ENCODE results near the gene ABCB10. TPM values are rescaled to one million over a fixed set of nuclear protein-coding genes. Genes with fewer than 3 reads are reported as not detected.

The ABCB10 gene
- total RNA-seq, result 17.1 TPM
- 10 to 100 TPM; 10.5 to 20.0 (median 16.2) TPM for polyA plus RNA-seq

- Mint-ChIP-seq H3K27ac (peak within 1 kb of the TSS; percentile 46 to 95 (median 94)), H3K4me3 (peak within 1 kb of the TSS; percentile 98 to 99 (median 99)), H3K27me3 (no peaks in the 10 kb centered on the region), H3K36me3 (no peaks in the 10 kb centered on the region), H3K9me3 (no peaks in the 10 kb centered on the region), H3K4me1 (peaks cover 8 to 45% (median 28%) of the 10 kb centered on the region in 4 donors)
- H3K27ac ChIP-seq (ENCODE audit: insufficient read depth, low read length, poor library complexity, severe bottlenecking), result peak within 1 kb of the TSS; percentile 61
- H3K27me3 ChIP-seq (ENCODE audit: control insufficient read depth, insufficient read depth, low read length), result no peaks in the 10 kb centered on the region
- no peaks in the 10 kb centered on the region for H3K36me3 ChIP-seq (ENCODE audit: control insufficient read depth, insufficient read depth, low read length)
- peak; percentile 77 to 78 for ATAC-seq (ENCODE audit: low read depth in 2 of 2)
- peak; percentile 74 to 91 (median 81) for DNase-seq
- H3K9me3 ChIP-seq (ENCODE audit: control insufficient read depth in 2 of 2, low read length in 2 of 2), result no peaks in the 10 kb centered on the region
- peaks cover 35% of the 10 kb centered on the region for H3K4me1 ChIP-seq (ENCODE audit: control insufficient read depth, insufficient read depth, low read length, poor library complexity, severe bottlenecking)
- peak within 1 kb of the TSS; percentile 90 for H3K4me3 ChIP-seq (ENCODE audit: low read depth, low read length)
Observed at GRCh38 chr1:229558460-229559335, at the start of gene ABCB10. Gene ABCB10, minus strand, starts transcription at chr1:229558707. Its CDS starts 55 bp downstream, at chr1:229558652.

- no peak overlapping the region for H3K4me3 ChIP-seq (ENCODE audit: low read depth, low read length)
- H3K36me3 Mint-ChIP-seq, result peaks cover 60% of the 10 kb centered on the region
- no peak for ATAC-seq (ENCODE audit: low read depth in 2 of 2)
Observed at GRCh38 chr1:229607370-229607769, 48.9 kb upstream of the ABCB10 start.

GRCh38 chr1:229603371-229604005 is 45.0 kb upstream of the ABCB10 start:
- Histone ChIP-seq H3K9me3 (ENCODE audit: control insufficient read depth in 2 of 2, low read length in 2 of 2) (no peaks in the 10 kb centered on the region), H3K27ac (ENCODE audit: insufficient read depth, low read length, poor library complexity, severe bottlenecking) (no peak overlapping the region), H3K4me3 (ENCODE audit: low read depth, low read length) (no peak overlapping the region), H3K27me3 (ENCODE audit: control insufficient read depth, insufficient read depth, low read length) (no peaks in the 10 kb centered on the region), H3K4me1 (ENCODE audit: control insufficient read depth, insufficient read depth, low read length, poor library complexity, severe bottlenecking) (no peaks in the 10 kb centered on the region), H3K36me3 (ENCODE audit: control insufficient read depth, insufficient read depth, low read length) (peaks cover 76% of the 10 kb centered on the region)
- no peaks in the 10 kb centered on the region for H3K27me3 Mint-ChIP-seq
- ATAC-seq (ENCODE audit: low read depth in 2 of 2), result no peak
- H3K27ac Mint-ChIP-seq, result no peak overlapping the region
- H3K4me1 Mint-ChIP-seq, result peaks cover 0 to 10% (median 2%) of the 10 kb centered on the region in 4 donors
- no peak overlapping the region for H3K4me3 Mint-ChIP-seq
- H3K9me3 Mint-ChIP-seq, result peaks cover 0 to 2% (median 0%) of the 10 kb centered on the region in 7 donors
- DNase-seq, result no peak
- peaks cover 59% of the 10 kb centered on the region for H3K36me3 Mint-ChIP-seq

More at GRCh38 chr1:229607370-229607769, 48.9 kb upstream of the ABCB10 start:
- H3K27ac Mint-ChIP-seq, result no peak overlapping the region
- H3K9me3 Mint-ChIP-seq, result peaks cover 0 to 1% (median 0%) of the 10 kb centered on the region in 7 donors
- H3K36me3 ChIP-seq (ENCODE audit: control insufficient read depth, insufficient read depth, low read length), result peaks cover 90% of the 10 kb centered on the region
- no peak overlapping the region for H3K27ac ChIP-seq (ENCODE audit: insufficient read depth, low read length, poor library complexity, severe bottlenecking)
- no peaks in the 10 kb centered on the region for H3K9me3 ChIP-seq (ENCODE audit: control insufficient read depth in 2 of 2, low read length in 2 of 2)
- no peak overlapping the region for H3K4me3 Mint-ChIP-seq
- no peak for DNase-seq
- peaks cover 0 to 5% (median 2%) of the 10 kb centered on the region in 4 donors for H3K4me1 Mint-ChIP-seq
- H3K4me1 ChIP-seq (ENCODE audit: control insufficient read depth, insufficient read depth, low read length, poor library complexity, severe bottlenecking), result no peaks in the 10 kb centered on the region
- no peaks in the 10 kb centered on the region for H3K27me3 Mint-ChIP-seq
- no peaks in the 10 kb centered on the region for H3K27me3 ChIP-seq (ENCODE audit: control insufficient read depth, insufficient read depth, low read length)

DNA sequence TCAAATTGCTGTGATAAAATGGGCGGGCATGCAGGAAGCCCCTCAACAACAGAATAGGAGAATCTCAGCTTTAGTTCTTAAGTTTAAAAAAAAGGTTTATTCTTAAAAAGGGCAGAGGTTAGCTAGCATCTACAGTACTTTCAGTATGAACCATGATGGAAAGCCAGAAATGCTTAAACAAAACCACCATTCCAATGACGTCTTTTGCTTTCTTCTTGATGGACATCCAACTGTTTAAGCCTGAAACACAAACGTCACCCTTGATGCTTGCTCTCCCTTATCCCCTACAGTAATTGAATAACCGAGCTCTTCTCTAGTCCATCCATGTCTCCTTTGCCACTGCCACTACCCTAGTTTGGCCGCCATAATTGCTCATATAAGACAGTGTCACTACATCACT is 41.7 kb upstream of the ABCB10 start:
- Mint-ChIP-seq H3K27me3 (no peaks in the 10 kb centered on the region), H3K4me1 (peaks cover 8 to 18% (median 10%) of the 10 kb centered on the region in 4 donors), H3K36me3 (peaks cover 47% of the 10 kb centered on the region), H3K4me3 (no peak overlapping the region), H3K9me3 (peaks cover 0 to 2% (median 0%) of the 10 kb centered on the region in 7 donors), H3K27ac (peak overlapping the region in 1 of 3 donors; percentile 95)
- Histone ChIP-seq H3K4me1 (ENCODE audit: control insufficient read depth, insufficient read depth, low read length, poor library complexity, severe bottlenecking) (no peaks in the 10 kb centered on the region), H3K27ac (ENCODE audit: insufficient read depth, low read length, poor library complexity, severe bottlenecking) (no peak overlapping the region), H3K27me3 (ENCODE audit: control insufficient read depth, insufficient read depth, low read length) (no peaks in the 10 kb centered on the region), H3K9me3 (ENCODE audit: control insufficient read depth in 2 of 2, low read length in 2 of 2) (no peaks in the 10 kb centered on the region), H3K36me3 (ENCODE audit: control insufficient read depth, insufficient read depth, low read length) (peaks cover 55% of the 10 kb centered on the region), H3K4me3 (ENCODE audit: low read depth, low read length) (no peak overlapping the region)
- DNase-seq, result no peak
- no peak for ATAC-seq (ENCODE audit: low read depth in 2 of 2)

DNA sequence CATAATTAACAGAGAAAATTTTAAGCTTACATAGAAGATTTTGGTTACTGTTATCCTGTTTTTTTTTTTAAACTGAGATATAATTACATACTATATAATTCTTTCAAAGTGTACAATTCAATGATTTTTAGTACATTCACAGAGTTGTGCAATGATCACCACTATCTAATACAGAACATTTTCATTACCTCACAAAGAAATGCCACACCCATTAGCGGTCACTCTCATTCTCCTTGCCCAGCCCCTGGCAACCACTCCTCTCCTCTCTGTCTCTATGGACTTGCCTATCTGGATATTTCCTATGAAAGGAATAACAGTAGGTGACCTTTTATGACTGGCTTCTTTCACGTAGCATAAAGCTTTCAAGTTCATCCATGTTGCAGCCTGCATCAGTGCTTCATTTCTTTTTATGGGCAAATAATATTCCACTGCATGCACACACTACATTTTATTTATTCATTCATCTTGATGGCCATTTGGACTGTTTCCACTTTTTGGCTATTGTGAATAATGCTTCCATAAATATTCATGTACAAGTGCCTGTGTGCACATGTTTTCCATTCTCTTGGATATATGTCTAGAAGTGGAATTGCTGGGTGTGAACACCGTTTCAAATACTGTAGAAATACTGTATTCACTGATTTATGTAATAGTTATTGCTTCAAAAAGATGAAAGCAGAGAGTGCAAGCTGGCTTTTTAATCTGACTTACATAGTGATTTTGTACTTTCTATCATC is 40.9 kb upstream of the ABCB10 start:
- Histone ChIP-seq H3K27ac (ENCODE audit: insufficient read depth, low read length, poor library complexity, severe bottlenecking) (no peak overlapping the region), H3K4me3 (ENCODE audit: low read depth, low read length) (no peak overlapping the region), H3K36me3 (ENCODE audit: control insufficient read depth, insufficient read depth, low read length) (peaks cover 55% of the 10 kb centered on the region), H3K9me3 (ENCODE audit: control insufficient read depth in 2 of 2, low read length in 2 of 2) (no peaks in the 10 kb centered on the region), H3K27me3 (ENCODE audit: control insufficient read depth, insufficient read depth, low read length) (no peaks in the 10 kb centered on the region), H3K4me1 (ENCODE audit: control insufficient read depth, insufficient read depth, low read length, poor library complexity, severe bottlenecking) (no peaks in the 10 kb centered on the region)
- peaks cover 8 to 18% (median 10%) of the 10 kb centered on the region in 4 donors for H3K4me1 Mint-ChIP-seq
- no peak overlapping the region for H3K27ac Mint-ChIP-seq
- H3K36me3 Mint-ChIP-seq, result peaks cover 46% of the 10 kb centered on the region
- no peak overlapping the region for H3K4me3 Mint-ChIP-seq
- peaks cover 0 to 2% (median 0%) of the 10 kb centered on the region in 7 donors for H3K9me3 Mint-ChIP-seq
- no peak for ATAC-seq (ENCODE audit: low read depth in 2 of 2)
- no peaks in the 10 kb centered on the region for H3K27me3 Mint-ChIP-seq
- no peak for DNase-seq

DNA sequence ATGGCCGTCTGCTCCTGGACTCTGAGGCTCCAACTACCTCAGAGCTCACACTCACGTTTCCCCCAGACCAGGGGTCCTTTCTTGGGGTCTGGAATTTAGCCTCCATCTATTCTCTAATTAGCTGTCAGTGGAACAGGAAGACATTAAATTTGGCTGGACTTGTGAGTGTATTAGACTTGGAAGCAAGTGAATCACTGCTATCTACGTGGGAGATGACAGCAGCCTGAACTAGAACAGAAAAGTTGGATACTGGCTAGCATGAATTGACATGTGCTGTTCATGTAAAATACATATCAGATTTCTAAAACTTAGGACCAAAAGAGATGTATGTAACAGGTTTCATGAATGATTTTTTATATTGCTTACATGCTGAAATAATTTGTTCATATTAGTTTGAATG is 39.4 kb upstream of the ABCB10 start:
- no peak overlapping the region for H3K4me3 ChIP-seq (ENCODE audit: low read depth, low read length)
- no peak for ATAC-seq (ENCODE audit: low read depth in 2 of 2)
- DNase-seq, result no peak
- Mint-ChIP-seq H3K27me3 (no peaks in the 10 kb centered on the region), H3K9me3 (peaks cover 0 to 2% (median 0%) of the 10 kb centered on the region in 7 donors), H3K4me1 (peaks cover 8 to 18% (median 10%) of the 10 kb centered on the region in 4 donors), H3K27ac (peak overlapping the region in 2 of 3 donors; percentile 45 to 78), H3K4me3 (no peak overlapping the region), H3K36me3 (peaks cover 46% of the 10 kb centered on the region)
- no peaks in the 10 kb centered on the region for H3K4me1 ChIP-seq (ENCODE audit: control insufficient read depth, insufficient read depth, low read length, poor library complexity, severe bottlenecking)
- H3K9me3 ChIP-seq (ENCODE audit: control insufficient read depth in 2 of 2, low read length in 2 of 2), result no peaks in the 10 kb centered on the region
- H3K36me3 ChIP-seq (ENCODE audit: control insufficient read depth, insufficient read depth, low read length), result peaks cover 63% of the 10 kb centered on the region
- no peak overlapping the region for H3K27ac ChIP-seq (ENCODE audit: insufficient read depth, low read length, poor library complexity, severe bottlenecking)
- H3K27me3 ChIP-seq (ENCODE audit: control insufficient read depth, insufficient read depth, low read length), result no peaks in the 10 kb centered on the region

DNA sequence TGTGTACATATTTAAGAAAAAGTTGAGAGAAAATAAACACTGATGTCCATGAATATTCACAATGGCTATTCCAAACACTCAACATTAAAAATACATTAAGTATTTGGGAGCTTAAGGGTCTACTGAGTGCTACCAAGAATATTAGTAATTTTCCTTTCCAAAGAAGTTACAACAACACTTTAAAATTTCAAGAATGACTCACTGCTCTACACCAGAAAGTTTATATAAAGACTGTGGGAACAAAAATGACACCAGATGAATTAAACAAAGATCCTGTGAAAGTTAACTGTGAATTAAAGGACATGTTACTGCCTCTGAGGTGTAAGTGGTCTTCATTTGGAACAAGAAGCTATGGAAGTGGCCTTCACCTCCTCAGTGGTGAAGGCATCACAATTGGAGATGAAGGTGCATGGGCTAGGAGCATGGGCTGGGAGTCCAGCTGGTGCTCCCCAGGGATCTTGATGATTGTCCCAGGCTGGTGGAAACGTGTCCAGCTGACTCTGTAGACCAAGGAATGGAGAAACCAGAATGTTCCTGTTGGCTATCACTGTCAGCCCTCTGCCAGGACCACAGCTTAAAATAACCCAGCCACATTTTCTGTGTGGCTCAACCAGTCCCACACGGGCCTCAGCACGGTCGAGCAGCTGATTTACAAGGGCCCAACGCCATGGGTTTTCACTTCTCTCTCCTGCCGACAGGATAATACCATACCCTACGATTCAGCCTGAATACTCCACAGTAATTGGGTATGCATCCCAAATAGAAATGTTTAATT is 38.6 kb upstream of the ABCB10 start:
- H3K4me3 Mint-ChIP-seq, result no peak overlapping the region
- no peaks in the 10 kb centered on the region for H3K27me3 Mint-ChIP-seq
- H3K27me3 ChIP-seq (ENCODE audit: control insufficient read depth, insufficient read depth, low read length), result no peaks in the 10 kb centered on the region
- peaks cover 8 to 15% (median 10%) of the 10 kb centered on the region in 4 donors for H3K4me1 Mint-ChIP-seq
- peak overlapping the region in 1 of 3 donors; percentile 45 for H3K27ac Mint-ChIP-seq
- DNase-seq, result no peak
- H3K4me3 ChIP-seq (ENCODE audit: low read depth, low read length), result no peak overlapping the region
- H3K36me3 ChIP-seq (ENCODE audit: control insufficient read depth, insufficient read depth, low read length), result peaks cover 56% of the 10 kb centered on the region
- no peak overlapping the region for H3K27ac ChIP-seq (ENCODE audit: insufficient read depth, low read length, poor library complexity, severe bottlenecking)
- ATAC-seq (ENCODE audit: low read depth in 2 of 2), result no peak
- peaks cover 38% of the 10 kb centered on the region for H3K36me3 Mint-ChIP-seq
- no peaks in the 10 kb centered on the region for H3K9me3 ChIP-seq (ENCODE audit: control insufficient read depth in 2 of 2, low read length in 2 of 2)
- H3K4me1 ChIP-seq (ENCODE audit: control insufficient read depth, insufficient read depth, low read length, poor library complexity, severe bottlenecking), result no peaks in the 10 kb centered on the region
- peaks cover 0 to 2% (median 0%) of the 10 kb centered on the region in 7 donors for H3K9me3 Mint-ChIP-seq

Measured in CD4-positive, CD25-positive, alpha-beta regulatory T cell (primary cell).